Measurements from ENCODE around the gene CAMK2D.

GRCh38 chr4:113435893-113436292 is 325.6 kb downstream of the CAMK2D start:
- TF ChIP-seq CTCF (IDR thresholded peaks at IDR 0.05) (no peak), POLR2A (IDR thresholded peaks at IDR 0.05) (no peak), POLR2AphosphoS5 (IDR thresholded peaks at IDR 0.05) (no peak)
